Measurements from ENCODE around the gene ARHGAP1.

GRCh38 chr11:46737699-46738098 is 37.3 kb upstream of the ARHGAP1 start:
- TF ChIP-seq RAD21 (IDR thresholded peaks at IDR 0.05; ENCODE audit: low read depth) (no peak), YY1 (IDR thresholded peaks at IDR 0.05; ENCODE audit: low read depth) (no peak), ZBTB7A (IDR thresholded peaks at IDR 0.05; ENCODE audit: low read depth) (no peak), EP300 (IDR thresholded peaks at IDR 0.05; ENCODE audit: borderline replicate concordance) (no peak), EGR1 (IDR thresholded peaks at IDR 0.05) (no peak)
